Erythroblast (primary cell): Measurements from ENCODE around the gene IRF7.

Experiments used
- GATA1 ChIP-seq: IDR thresholded peaks from 2 replicates; pipeline ENCODE4 v1.6.1; 2011; ENCODE audit warnings: low read depth, mild to moderate bottlenecking, control low read depth, low read length, moderate library complexity
- POLR2A ChIP-seq: IDR thresholded peaks from 2 replicates; pipeline ENCODE4 v1.6.1; 2011; ENCODE audit warnings: mild to moderate bottlenecking, low read length

DNA sequence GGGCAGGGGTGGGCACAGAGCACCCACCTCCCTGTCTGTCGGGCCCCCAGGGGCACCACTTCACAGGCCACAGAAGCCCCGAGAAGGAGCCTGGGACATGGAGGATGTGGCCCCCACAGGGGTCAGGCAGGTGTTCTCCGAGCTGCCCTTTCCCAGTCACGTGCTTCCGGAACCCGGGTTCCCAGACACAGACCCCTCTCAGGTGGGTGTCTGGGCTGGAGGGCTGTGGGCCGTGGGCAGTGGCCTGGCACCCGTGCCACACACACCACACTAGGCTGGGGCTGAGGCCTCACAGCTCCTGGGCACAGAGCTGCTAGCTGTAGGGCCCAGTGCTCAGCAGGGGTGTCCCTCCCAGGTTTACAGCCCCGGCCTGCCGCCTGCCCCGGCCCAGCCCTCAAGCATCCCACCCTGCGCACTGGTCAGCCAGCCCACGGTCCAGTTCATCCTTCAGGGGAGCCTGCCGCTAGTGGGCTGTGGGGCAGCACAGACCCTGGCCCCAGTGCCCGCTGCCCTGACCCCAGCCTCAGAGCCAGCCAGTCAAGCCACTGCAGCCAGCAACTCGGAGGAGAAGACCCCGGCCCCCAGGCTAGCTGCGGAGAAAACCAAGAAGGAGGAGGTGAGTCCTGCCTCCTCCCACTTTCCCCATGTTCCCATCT is 5.5 kb downstream of the IRF7 start:
- TF ChIP-seq POLR2A (no peak), GATA1 (no peak)
